HFFc6 (cell line): ENCODE data around the gene SPINT1. TPM values are rescaled to one million over a fixed set of nuclear protein-coding genes. Genes with fewer than 3 reads are reported as not detected.

Experiments
- DNase-seq: peaks from one replicate; pipeline ENCODE4 v3.0.0-alpha.2; 2018
- H3K27ac Mint-ChIP-seq: 2 replicates; pipeline ENCODE4 v1.8.0; 2020; ENCODE audit warnings: mild to moderate bottlenecking, mixed read lengths
- H3K27me3 Mint-ChIP-seq: 2 replicates; pipeline ENCODE4 v1.8.0; 2021; ENCODE audit warnings: mild to moderate bottlenecking, moderate library complexity, mixed read lengths; ENCODE audit not compliant: insufficient read depth
- H3K36me3 Mint-ChIP-seq: 2 replicates; pipeline ENCODE4 v1.8.0; 2021; ENCODE audit warnings: low read depth, mixed read lengths
- H3K4me1 Mint-ChIP-seq: 2 replicates; pipeline ENCODE4 v1.8.0; 2020; ENCODE audit warnings: low read depth, mixed read lengths
- H3K4me3 Mint-ChIP-seq: 2 replicates; pipeline ENCODE4 v1.8.0; 2020; ENCODE audit warnings: mild to moderate bottlenecking, moderate library complexity, mixed read lengths
- H3K9me3 Mint-ChIP-seq: 2 replicates; pipeline ENCODE4 v1.8.0; 2020; ENCODE audit warnings: mild to moderate bottlenecking, mixed read lengths
- total RNA-seq, 6 experiments: library from RNA; stranded (reverse); fragmentation: NEBNext Ultra II Directional; extraction: Animal tissue kit (Norgen Biotek cat#: 25700); gene quantifications; 2 replicates in 1 of 6; 3 replicates in 5 of 6; pipeline ENCODE4 v1.2.3, GENCODE V29; 2021
- TF ChIP-seq, protein P1 (sequence below): fragments of 200-600 bp; sonication (generic); IDR thresholded peaks from 2 replicates; pipeline ENCODE4 v1.5.0; 2021; ENCODE audit warnings: antibody characterized with exemption, mild to moderate bottlenecking

SPINT1 gene
- total RNA-seq, 6 experiments from 2014 or later, result 0.14 to 0.51 (median 0.26) TPM; not detected in 1

DNA sequence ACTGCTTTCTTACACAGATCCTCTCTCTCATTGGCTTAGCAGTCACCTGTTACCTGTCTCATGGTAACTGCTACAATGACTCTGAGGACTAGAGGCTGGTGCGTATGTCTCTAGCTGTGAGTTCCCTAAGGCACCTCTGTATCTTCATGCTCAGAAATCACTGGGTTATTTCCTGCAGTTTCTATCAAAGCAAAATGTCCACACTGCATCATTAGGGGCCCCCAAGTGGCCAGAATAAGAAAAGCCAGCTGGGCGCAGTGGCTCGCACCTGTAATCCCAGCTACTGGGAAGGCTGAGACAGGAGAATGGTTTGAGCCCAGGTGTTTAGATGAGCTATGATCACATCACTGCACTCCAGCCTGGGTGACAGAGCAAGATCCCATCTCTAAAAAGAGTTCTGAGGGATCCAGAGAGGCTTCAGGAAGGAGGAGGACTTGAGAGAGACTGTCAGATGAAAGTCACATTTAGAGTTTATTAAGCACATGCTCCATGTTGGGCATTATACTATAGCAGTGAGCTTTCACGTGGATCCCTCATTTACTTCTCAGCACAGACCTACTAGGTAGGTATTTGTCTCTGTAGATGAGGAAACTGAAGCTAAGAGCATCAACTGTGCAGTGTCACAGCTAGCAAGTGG, 48.1 kb downstream of the SPINT1 start:
- peaks cover 5% of the 10 kb centered on the region for H3K36me3 Mint-ChIP-seq
- H3K9me3 Mint-ChIP-seq, result no peaks in the 10 kb centered on the region
- peak; percentile 23 for DNase-seq
- no peak overlapping the region for H3K4me3 Mint-ChIP-seq
- TF ChIP-seq, protein P1, sequence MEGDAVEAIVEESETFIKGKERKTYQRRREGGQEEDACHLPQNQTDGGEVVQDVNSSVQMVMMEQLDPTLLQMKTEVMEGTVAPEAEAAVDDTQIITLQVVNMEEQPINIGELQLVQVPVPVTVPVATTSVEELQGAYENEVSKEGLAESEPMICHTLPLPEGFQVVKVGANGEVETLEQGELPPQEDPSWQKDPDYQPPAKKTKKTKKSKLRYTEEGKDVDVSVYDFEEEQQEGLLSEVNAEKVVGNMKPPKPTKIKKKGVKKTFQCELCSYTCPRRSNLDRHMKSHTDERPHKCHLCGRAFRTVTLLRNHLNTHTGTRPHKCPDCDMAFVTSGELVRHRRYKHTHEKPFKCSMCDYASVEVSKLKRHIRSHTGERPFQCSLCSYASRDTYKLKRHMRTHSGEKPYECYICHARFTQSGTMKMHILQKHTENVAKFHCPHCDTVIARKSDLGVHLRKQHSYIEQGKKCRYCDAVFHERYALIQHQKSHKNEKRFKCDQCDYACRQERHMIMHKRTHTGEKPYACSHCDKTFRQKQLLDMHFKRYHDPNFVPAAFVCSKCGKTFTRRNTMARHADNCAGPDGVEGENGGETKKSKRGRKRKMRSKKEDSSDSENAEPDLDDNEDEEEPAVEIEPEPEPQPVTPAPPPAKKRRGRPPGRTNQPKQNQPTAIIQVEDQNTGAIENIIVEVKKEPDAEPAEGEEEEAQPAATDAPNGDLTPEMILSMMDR, result peak; percentile 89
- peaks cover 21% of the 10 kb centered on the region for H3K4me1 Mint-ChIP-seq
- peaks cover 5% of the 10 kb centered on the region for H3K27me3 Mint-ChIP-seq
- no peak overlapping the region for H3K27ac Mint-ChIP-seq

GRCh38 chr15:40892447-40893012, 48.7 kb downstream of the SPINT1 start:
- DNase-seq, result no peak
- TF ChIP-seq, protein P1, result no peak
- Mint-ChIP-seq H3K27ac (no peak overlapping the region), H3K27me3 (peaks cover 5% of the 10 kb centered on the region), H3K9me3 (no peaks in the 10 kb centered on the region), H3K4me1 (peaks cover 21% of the 10 kb centered on the region), H3K4me3 (no peak overlapping the region), H3K36me3 (peaks cover 5% of the 10 kb centered on the region)

DNA sequence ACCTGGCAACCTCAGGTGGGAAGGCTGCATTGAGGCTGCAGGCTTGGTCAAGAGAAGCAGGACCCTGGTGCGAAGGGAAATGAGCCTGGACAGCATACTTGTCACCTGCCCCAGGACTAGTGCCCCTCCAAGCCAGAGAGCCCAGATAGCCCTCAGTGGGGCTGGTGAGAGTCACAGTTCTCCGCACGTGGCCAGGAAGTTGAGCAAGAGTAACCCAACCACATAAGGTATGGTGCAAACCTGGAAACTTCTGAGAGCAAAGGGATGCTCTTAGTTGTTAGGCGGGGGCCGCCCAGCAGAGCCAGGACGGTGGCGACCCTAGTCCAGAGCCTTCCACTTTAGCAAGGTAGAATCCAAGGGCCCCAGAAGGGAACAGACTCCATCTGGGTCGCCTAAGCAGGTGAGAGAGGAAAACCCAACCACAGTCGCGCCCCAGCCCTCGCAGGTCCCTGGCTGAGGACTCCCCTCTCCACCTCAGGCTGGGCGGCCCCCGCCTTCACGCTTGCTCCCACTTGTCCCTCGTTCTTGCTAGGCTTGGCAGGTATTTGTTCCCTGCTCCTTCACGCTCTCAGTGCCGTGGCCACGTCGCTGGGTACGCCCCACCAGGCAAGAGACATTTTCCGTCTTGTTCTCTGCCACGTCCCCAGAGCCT, 49.3 kb downstream of the SPINT1 start:
- no peak for DNase-seq
- peaks cover 21% of the 10 kb centered on the region for H3K4me1 Mint-ChIP-seq
- no peak overlapping the region for H3K27ac Mint-ChIP-seq

GRCh38 chr15:40893733-40894680, 50.2 kb downstream of the SPINT1 start, which contains the start of gene VPS18:
Gene VPS18, plus strand, starts transcription at chr15:40894450. Its CDS starts 319 bp downstream, at chr15:40894769.
- peak; percentile 95 for DNase-seq
- H3K36me3 Mint-ChIP-seq, result peaks cover 5% of the 10 kb centered on the region
- TF ChIP-seq, protein P1, result peak; percentile 94
- peak within 1 kb of the TSS; percentile 99 for H3K27ac Mint-ChIP-seq
- peaks cover 5% of the 10 kb centered on the region for H3K27me3 Mint-ChIP-seq
- H3K9me3 Mint-ChIP-seq, result no peaks in the 10 kb centered on the region
- H3K4me1 Mint-ChIP-seq, result peaks cover 21% of the 10 kb centered on the region
- peak within 1 kb of the TSS; percentile 100 for H3K4me3 Mint-ChIP-seq

More for the DNA sequence above, 49.3 kb downstream of the SPINT1 start:
- H3K4me3 Mint-ChIP-seq, result no peak overlapping the region
- TF ChIP-seq, protein P1, result no peak
- peaks cover 5% of the 10 kb centered on the region for H3K27me3 Mint-ChIP-seq
- peaks cover 5% of the 10 kb centered on the region for H3K36me3 Mint-ChIP-seq
- H3K9me3 Mint-ChIP-seq, result no peaks in the 10 kb centered on the region
